OCI-LY7 (cell line): Measurements from ENCODE around the gene XPR1.

Experiments used
- EZH2phosphoT487 ChIP-seq: fragments of 200-600 bp; sonication (generic); IDR thresholded peaks from 2 replicates; pipeline ENCODE4 v1.6.1; 2018; ENCODE audit warnings: low read depth, borderline replicate concordance, mild to moderate bottlenecking, mixed run types, antibody characterized with exemption, low read length, moderate library complexity, mixed read lengths
- TF ChIP-seq, protein P1 (sequence below): fragments of 200-600 bp; sonication (generic); conservative IDR thresholded peaks from 2 replicates; pipeline ENCODE4 v1.5.1; 2014; ENCODE audit warnings: mild to moderate bottlenecking, antibody characterized with exemption, low read length, moderate library complexity, mixed read lengths

DNA sequence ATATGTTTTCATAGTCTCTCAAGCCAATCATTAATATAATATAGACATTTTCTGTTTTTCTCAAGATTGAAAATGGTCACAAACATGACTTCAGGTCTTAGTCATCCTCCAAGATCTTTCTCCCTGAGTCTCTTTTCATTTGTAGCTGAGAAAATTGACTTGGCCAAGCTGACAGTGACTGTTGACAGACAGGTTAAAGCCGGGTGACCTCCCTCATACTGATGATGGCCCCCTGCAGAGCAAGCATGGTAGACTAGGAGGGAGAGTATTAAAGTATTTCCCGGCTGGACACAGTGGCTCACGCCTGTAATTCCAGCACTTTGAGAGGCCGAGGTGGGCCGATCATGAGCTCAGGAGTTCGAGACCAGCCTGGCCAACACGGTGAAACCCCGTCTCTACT is 274.1 kb downstream of the XPR1 start:
- TF ChIP-seq, protein P1, sequence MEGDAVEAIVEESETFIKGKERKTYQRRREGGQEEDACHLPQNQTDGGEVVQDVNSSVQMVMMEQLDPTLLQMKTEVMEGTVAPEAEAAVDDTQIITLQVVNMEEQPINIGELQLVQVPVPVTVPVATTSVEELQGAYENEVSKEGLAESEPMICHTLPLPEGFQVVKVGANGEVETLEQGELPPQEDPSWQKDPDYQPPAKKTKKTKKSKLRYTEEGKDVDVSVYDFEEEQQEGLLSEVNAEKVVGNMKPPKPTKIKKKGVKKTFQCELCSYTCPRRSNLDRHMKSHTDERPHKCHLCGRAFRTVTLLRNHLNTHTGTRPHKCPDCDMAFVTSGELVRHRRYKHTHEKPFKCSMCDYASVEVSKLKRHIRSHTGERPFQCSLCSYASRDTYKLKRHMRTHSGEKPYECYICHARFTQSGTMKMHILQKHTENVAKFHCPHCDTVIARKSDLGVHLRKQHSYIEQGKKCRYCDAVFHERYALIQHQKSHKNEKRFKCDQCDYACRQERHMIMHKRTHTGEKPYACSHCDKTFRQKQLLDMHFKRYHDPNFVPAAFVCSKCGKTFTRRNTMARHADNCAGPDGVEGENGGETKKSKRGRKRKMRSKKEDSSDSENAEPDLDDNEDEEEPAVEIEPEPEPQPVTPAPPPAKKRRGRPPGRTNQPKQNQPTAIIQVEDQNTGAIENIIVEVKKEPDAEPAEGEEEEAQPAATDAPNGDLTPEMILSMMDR, result no peak
- TF ChIP-seq EZH2phosphoT487, result no peak
